Lung microvascular endothelial cell (primary cell): ENCODE data around the gene PRDX6. TPM values are rescaled to one million over a fixed set of nuclear protein-coding genes. Genes with fewer than 3 reads are reported as not detected.
A peak's percentile ranks its signal among the peaks of the same experiment; 100 is the strongest.
"Not testable (repeated sequence)": the region's sequence is repeated elsewhere in the genome, so short reads cannot be mapped to it uniquely, and the experiment has no call there.

Experiments used
- DNase-seq, 2 donors: peaks; one replicate each; pipeline versions ENCODE4 v3.0.0 to v3.0.0-alpha.2; 2010; ENCODE audit warnings: low read depth in 2 of 2
- total RNA-seq: library from RNA; depleted of rRNA; stranded (reverse); fragments of >200 nt; gene quantifications from 2 replicates; pipeline ENCODE4 v1.2.1, GENCODE V29; 2014

The PRDX6 gene
- total RNA-seq, 1 donor from 2014 or later: 100.0 TPM

DNA sequence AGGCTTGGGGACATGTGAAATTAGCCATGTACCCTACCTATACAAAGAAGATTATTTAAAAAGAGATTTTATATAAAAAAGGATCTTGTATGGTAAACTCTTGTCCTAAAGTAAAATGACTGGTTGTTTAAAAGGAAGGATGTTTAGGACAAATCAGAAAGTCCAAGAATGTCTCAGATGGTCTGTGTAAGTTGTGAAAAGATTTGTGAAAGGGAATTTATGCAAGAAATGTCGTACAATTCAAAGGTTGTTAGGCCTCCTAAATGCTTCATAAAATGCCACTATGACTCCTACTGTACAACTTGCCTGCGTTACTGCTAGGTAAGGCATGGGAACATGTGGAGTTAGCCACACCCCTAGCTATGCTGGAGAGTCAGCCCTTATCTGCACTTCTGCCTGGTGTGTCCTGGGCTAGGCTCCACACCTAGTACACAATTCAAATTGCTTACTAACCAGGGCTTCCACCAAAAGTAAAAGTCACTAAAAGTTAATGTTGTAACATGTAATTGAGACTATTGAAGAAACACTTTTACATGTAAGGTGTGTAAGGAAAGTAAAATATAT, 19.7 kb downstream of the PRDX6 start:
- no peak for DNase-seq

DNA sequence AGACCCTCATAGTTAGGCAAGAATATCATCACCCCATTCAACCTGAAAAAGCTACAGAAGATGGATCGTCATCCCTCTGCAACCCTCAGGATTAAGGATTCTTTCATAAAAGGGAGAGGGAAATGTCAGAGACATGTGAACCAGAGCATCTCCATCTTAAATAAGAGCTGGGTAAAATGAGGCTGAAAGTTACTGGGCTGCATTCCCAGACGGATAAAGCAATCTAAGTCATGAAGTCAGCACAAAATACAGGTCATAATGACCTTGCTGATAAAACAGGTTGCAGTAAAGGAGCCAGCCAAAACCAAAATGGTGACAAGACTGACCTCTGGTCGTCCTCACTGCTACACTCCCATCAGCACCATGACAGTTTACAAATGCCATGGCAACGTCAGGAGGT, 22.6 kb downstream of the PRDX6 start:
- DNase-seq: no peak

DNA sequence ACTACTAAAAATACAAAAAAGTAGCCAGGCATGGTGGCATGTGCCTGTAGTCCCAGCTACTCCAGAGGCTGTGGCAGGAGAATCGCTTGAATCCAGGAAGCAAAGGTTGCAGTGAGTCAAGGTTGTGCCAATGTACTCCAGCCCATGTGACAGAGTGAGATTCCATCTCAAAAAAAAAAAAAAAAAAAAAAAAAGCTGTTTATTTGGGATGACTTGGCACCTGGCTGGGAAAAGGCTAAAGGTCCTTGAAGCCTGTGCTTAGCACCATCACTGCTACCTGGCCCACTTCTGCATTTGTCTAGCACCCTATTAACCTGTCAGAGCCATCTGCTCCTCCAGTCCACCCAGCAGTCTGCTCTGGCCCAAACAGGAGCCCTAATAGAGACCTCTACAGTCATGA, 25.0 kb downstream of the PRDX6 start:
- no peak for DNase-seq

DNA sequence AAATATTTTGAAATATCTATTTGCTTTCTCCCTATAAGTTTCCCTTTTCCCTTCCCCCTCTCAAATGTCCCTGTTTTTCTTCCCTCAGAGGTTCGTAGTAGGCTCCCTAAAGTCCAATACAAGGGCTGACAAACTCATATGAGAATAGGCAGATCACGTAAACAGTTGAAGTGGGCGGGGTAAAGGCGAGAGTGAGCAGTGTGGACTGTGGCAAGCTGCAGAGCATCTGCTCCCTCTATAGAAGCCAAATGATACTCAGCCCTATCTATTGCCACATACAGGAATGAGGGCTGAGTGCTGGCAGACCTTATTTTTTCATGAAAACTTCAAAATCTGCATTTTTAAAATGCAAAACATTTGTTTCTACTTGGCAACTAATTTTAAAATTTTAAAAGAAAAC, 26.3 kb downstream of the PRDX6 start:
- peak in 1 of 2 donors; percentile 3 for DNase-seq

DNA sequence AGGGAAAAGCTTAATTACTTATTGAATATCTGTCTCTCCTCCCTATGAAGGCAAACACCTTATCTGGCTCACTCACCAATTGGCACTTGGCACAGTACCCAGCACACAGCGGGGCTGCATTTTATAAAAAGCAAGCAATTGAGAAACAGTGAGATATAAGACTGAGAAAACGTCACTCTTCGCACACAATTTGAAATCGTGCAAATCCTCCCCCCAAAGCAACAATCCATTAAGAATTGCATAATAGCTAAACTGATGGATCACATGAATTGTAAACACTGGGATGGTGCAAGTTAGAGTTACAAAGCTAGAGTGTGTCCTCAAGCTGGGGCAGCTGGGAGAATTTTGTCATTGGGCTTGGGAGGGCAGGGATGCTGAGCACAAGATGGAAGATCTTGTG, 27.1 kb downstream of the PRDX6 start:
- no peak for DNase-seq

DNA sequence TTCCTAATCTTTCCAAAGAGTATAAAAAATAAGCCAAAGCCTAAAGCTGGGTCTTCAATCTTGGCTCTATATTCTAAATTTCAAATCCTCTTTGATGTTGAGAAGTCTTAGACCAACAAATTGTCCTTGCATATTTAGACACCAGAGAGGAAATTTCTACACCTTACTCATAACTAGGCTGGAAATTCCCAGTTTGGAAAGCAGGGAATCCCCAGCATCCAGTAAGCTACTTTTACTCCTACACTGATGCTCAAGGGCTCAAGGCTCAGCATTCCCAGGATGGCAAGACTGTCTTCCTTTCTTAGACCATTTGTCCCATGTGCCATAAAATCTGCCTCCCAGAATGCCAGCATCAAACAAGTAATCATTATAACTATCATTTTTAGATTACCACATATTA, 28.3 kb downstream of the PRDX6 start:
- peak in 1 of 2 donors; percentile 12 for DNase-seq

DNA sequence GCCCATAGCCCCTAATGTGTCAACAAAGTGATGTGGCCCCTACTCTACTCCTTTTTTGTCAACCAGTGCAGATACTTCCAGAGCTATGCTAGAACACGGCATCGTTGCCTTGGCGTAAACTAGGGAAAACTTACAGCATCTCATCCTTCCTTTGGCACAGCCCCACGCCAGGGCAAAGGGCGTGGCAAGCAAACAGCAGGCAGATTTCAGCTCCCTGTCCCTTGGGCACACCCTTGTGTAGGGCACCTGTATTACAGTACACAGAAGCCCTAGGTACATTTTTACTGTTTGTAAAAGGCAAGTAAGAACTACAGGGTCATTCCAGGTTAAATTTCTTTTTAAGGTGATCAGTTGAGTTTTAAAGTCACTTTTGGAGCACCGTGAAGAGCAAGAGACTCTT, 29.3 kb downstream of the PRDX6 start:
- no peak for DNase-seq

DNA sequence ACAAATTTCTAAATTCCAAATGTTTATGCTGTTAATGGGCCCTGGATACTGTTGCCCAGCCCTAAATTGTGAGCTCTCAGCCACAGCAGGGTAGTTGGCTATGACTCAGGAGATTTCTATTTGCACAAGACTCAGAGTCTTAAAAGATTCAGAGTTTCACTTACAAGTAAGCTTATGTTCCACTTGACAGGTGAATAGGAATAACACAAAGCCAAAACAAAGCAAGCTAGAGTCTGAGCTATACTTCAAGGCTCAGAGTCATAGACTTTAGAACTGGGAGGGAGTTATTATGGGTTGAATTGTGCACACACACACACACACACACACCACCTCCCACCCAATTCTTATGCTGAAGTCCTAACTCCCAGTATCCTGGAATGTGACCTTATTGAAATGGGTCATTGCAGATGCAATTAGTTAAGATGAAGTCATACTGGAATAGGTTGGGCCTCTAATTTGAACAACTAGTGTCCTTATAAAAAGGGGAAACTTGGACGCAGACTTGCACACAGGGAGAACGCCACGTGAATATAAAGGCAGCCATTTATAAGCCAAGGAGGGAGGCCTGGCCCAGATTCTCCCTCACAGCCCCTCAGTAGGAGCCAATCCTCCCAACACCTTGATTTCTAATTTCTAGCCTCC, 30.2 kb downstream of the PRDX6 start:
- DNase-seq: peak in 1 of 2 donors; percentile 30

DNA sequence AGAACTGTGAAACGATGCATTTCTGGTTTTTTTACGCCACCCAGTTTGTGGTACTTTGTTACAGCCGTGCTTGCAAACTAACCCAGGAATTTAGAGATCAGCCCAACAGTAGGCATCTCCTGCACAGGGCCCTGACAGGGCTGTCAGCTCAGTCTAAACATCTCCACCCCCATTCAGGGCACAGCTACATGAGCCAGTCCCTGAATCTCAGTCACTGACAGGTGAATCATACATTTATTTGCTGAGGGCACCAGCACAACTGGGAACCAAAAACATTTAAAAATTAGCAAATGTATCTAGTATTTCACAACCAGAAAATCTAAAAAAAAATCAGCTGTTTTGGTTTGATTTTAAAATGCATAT, 30.7 kb downstream of the PRDX6 start:
- no peak for DNase-seq

DNA sequence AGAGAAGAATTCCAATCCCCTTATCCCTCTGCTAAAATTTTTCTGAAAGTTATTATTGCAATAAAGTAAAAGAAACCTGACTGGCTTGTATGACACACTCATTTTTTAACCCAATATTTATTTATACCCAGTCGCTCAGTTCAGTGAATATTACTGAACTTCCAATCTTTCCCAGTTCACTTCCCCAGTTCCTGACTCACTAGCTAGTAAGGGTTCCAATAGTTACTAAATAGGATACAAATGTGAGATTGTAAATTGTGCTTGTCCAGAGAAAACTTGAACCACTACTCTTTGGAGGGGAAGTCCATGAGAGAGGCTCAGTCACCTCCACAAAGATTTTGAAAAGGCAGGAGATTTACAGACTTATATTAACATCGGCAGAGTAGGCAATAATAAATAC, 31.4 kb downstream of the PRDX6 start:
- DNase-seq: no peak

DNA sequence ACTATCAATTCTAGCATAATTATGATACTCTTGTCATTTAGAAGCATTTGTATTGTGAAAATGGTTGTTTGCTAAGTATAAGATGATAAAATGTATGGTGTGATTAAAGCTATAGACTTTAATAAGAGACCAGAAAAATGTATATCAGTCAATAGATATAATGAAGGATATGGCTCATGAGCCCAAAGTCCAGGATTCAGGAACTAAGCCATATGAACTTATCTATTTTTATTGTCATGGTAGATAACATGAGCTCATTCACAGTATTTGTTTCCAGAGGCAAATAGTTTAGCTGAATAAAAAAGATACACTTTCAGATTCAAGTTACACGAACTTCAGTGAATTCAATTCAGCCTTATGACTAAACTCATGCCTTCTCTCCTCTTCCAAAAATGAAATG, 32.7 kb downstream of the PRDX6 start:
- DNase-seq: no peak

DNA sequence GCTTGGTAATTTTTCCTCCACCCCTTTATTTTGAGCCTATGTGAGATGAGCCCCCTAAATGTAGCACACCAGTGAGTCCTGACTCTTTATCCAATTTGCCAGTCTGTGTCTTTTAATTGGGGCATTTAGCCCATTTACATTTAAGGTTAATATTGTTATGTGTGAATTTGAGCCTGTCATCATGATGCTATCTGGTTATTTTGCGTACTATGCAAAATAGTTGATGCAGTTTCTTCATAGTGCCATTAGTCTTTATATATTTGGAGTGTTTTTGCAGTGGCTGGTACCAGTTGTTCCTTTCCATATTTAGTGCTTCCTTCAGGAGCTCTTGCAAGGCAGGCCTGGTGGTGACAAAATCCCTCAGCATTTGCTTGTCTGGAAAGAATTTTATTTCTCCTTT, 37.4 kb downstream of the PRDX6 start:
- not testable (repeated sequence) for DNase-seq

DNA sequence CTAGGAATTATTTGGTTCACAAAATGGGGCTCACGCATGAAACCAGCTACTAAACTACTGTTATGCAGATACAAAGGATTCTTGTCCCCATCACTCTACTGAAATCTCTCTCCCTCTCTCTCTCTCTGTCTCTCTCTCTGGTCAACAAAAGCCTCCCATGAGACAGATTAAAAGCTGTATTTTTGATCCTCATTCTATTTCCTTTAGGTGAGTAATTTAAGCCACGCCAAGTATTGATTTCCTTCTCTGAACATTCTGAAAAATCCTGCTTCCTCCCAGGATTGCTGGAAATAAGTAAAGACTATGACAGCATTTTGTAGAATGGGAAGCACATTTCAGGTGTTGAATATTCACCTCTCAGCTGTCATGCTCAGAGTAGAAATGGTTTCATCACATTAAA, 43.7 kb downstream of the PRDX6 start:
- DNase-seq: no peak

DNA sequence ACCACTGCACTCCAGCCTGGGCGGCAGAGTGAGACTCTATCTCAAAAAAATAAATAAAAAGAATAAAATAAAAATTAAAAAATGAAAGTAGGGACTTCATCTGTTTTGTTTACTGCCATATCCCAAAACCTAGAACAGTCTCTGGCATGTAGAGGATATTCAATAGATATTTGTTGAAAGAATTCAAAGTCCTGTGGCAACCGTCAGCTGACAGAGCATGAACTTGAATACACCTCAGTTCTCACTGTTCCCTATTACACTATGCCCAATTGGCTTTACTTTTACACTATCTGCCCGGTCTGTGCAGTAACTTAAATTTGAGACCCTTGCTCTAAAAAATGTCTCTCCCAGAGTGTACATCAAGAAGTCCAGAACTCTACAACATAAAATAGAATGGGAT, 46.2 kb downstream of the PRDX6 start:
- DNase-seq: no peak

DNA sequence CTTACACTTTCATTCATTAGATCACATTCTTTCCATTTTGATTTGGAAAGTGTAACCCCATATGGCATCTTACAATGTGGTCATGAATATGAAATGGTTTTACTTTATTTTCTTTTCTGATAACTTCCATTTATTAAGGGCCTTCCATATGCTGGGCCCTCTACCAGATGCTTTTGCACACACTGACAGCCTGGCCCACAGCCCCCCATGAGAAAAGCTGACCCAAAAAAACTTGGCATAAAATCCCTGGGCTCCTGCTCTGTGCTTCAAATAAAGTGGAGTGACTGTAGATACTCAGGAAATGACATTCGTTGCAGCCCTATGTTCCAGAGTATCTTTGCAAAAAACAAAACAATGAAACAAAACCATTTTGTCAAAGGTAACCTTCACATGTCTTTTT, 48.8 kb downstream of the PRDX6 start:
- DNase-seq: peak in 1 of 2 donors; percentile 32

DNA sequence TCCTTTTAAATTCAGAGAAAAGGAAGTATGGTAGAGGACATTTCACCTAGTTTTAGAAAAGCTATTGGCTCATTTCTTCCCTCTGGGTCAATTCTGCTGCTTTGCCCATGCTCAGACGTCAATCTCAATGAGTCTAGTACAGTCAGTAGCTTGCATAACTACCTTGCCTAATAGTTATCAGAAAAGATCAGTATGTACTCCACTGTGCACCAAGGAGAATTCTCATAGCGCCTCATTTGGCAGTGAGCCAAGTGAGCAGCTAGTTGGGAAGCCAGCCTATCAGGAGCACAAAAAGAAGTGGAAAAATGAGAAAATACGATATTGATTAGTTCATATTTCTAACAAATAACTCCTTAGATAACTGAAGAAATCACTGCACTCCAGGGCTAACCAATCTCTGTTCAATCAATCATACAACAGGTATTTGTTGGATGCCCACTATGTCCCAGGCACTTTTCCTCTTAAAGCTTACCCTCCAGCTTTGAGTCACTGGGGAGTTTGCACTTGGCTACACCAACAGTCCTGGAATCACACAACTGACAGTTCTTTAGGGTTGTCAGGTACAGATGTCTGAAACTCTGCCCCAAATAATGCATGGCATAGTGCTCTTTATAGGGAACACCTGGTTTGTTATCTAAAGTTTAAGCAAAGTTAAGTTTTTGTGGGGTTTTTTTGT, 50.2 kb downstream of the PRDX6 start:
- peak; percentile 11 to 12 for DNase-seq

DNA sequence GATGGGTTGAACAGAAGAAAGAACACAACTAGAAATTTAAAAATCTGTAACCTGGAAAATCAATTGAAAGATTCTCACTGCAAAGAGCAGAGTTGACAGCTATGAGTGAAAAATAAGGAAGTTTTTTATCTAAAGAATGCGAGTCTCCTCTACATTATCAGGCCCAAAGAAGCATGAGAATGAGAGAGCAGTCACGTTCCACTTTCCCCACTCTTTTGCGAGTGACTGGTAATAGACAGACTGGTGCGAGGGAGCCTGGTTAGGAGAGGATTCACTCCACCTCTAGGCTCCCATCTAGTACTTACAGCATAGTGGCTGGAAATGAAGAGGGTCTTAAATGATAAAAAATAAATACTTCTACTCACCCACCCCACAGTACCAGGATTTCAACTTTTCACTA, 52.0 kb downstream of the PRDX6 start:
- DNase-seq: no peak

DNA sequence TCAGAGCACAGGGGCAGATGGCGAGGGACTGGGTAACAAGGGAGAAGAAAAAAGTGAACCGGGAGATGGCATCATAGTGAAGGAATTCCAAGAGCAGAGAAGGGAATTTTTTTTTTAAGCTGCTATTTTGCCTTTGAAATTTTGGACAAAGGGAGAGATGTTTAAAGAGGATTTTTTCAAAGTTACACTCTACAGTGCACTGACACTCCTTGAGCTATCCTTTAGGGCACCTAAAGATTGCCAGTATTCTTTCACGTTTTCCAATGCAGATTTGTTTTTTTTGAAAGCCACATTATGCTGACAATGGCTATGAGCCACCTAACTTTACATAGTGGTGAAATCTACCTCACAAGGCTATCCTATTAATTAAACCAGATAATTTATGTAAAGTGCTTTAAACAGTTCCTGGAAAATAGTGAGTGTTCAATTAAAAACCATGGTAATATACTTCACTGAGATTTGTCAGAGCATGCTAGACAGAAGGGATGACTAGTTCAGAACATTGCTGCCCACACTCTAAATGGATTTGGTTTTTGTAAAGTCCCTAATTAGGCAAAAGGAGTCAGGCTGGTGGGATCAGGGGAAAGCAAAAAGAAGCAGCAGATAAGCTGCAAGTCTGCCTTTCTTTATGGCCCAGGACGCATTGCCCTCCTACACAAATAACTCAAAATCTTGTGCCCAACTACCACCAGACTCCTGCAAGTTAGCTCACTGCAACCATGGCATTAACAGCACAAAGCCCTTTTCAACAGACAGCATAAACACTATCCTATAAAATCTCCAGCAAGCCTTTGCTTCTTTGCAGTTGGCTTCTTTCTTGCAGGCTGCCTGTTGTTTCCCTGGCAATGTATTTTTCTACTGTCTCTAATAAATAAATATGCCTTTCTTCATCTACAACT, 53.9 kb downstream of the PRDX6 start:
- no peak for DNase-seq

DNA sequence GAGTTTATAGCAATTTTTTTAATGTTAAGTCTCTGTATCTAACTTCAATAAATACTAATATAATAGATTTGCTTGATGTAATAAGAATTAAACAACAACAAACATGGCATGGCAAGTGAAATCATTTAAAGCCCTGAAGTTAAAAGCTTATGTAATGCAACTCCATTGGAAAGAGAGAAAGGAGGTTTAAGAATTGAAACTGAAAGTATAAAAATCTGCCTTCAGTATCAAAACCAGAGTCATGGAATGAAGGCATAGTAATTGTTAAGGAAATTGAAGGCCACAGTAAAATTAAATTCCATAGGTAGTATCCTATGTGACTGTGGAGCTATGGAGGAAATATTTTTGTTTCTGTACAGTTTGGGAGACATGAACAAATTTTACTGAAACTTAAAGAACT, 55.1 kb downstream of the PRDX6 start:
- peak; percentile 9 to 12 for DNase-seq

DNA sequence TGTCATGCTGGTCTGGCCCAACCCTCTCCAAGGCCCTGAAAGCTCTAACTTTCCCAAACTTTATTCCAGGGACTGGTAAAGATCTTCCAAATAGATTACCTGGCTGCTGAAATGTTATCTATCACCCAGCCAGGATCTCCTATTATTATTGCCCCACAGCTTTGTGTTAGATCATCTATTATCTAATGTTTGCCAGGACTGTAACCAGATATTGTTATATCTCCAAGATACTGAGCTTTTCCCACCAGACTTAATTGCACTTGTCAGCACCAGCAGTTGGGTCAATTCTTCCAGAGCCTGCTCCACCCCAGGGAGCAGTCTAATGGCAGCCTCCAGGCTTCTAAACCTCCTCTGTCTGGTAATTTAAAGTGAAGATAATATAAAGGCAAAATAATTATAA, 59.1 kb downstream of the PRDX6 start:
- DNase-seq: no peak
